ENCODE data around the gene RNF166. TPM values are rescaled to one million over a fixed set of nuclear protein-coding genes. Genes with fewer than 3 reads are reported as not detected.
A peak's percentile ranks its signal among the peaks of the same experiment; 100 is the strongest.

Gene RNF166
- total RNA-seq, 1 donor from 2014 or later, result 20.8 TPM

GRCh38 chr16:88706965-88707826, 988 bp upstream of the RNF166 start:
- no peak for DNase-seq (ENCODE audit: low read depth, low spot score)

DNA sequence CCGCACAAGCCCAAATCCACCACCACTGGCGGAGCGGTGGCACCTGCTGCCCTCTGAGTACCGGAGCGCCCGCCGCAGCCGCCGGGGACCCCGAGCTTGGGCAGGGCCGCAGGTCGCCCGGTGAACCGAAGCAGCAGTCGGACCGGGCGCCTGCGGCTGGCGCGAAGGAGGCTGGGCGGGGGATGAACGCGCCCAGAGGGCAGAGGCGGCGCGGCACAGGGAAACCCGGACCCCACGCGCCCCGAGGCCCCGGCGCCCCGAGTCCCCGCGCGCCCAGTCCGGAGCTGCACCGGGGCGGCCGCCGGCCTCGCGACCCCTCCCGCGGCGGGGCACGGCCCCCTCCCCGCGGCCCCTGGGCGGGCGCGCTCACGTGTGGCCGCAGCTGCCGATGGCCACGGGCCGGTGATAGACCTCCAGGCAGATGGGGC, 393 bp downstream of the RNF166 start:
- no peak for DNase-seq (ENCODE audit: low read depth, low spot score)

- no peak for DNase-seq (ENCODE audit: low read depth, low spot score)
Measured at GRCh38 chr16:88705076-88705684, 1.0 kb downstream of the RNF166 start.

- no peak for DNase-seq (ENCODE audit: low read depth, low spot score)
Measured at GRCh38 chr16:88703486-88704309, 2.5 kb downstream of the RNF166 start.

DNA sequence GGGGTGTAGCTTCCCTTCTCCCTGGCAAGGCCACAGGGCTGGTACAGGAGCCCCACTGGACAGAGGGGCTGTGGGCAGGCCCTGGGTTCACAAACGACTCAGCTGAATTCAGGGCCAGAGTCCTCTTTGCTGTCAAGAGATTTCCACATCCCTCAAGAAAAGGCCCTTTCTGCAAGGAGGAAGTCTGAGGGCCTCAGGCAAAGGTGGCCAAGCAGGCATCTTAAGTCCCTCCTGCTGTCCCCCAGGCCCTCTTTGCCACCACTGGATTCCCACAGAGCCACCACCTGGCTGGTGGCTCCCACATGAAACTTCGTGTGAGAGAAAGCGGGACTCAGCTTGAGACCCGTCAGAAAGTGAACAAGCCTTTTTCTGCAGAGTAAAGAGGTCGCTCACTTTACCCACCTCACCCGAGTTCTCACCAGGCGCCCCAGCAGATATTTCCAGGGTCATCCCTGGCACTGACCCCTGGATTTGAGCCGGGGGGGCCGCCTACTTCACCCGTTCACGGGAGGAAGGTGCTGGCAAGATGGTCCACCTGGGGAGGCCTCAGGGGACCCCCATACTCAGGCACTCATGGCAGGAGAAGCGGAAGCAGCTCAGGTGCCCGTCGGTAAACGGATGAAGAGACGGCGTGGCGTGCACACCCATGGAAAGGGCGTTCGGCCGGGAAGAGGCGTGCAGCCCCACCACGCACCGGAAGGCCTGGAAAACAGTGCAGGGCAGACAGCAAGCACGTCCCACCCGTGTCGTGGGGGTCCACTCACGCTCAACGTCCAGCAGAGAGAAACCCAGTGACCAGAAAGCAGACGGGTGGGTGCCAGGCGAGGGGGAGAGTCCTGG, 3.6 kb downstream of the RNF166 start:
- DNase-seq (ENCODE audit: low read depth, low spot score), result no peak

DNA sequence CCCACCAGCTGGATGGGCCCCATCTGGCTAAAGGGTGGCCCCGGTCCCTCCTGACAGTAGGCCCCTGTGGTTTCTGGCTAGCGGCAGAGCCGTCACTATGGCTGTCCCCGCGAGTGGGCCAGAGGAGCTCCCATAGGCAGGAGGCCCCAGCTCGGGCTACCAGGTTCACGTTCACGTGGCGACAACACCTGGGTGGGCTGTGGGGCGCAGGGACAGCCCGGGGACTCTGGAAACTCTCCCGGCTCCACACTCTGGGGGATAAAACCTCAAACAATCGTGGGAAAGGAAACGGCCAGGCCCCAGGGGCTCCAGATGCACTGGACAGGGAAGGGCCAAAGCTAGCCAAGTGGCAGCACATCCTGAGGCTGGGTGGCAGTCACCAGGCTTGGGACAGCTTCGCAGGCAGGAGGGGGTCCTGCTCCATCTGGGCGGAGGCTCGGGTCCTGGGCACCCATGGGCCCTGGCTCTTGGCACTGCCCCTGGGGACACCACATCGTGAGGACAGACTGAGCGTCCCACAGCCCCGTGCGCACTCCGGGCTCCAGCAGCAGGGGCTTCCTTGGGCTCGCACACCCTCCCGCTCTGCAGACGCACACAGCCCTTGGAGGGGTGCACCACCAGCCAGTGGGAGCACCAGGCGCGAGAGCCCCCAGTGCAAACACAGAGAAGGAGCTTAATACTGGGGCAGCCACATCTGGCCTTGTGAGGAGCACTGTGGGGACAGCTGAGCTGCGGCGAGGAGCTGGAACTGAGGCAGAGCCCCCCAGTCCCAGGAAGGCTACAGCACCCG, 4.4 kb downstream of the RNF166 start:
- DNase-seq (ENCODE audit: low read depth, low spot score), result no peak

- peak; percentile 85 for DNase-seq (ENCODE audit: low read depth, low spot score)
Measured at GRCh38 chr16:88700636-88701482, 5.3 kb downstream of the RNF166 start.

DNA sequence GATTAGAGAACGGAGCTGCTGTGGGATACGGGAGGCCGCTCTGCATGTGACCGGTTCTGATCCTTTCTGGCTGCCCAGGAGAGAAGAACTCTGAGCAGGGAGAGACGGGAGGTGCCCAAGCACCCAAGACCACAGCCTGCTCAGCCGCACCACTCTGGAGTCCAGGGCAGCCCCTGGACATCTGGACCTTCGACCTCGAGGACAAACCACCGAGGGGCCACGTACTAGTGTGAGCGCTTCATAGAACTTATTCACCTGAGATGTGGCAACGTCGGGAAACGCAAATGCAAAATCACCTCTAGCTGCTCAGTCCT, 5.9 kb downstream of the RNF166 start:
- DNase-seq (ENCODE audit: low read depth, low spot score), result no peak

GRCh38 chr16:88699180-88699579, 7.0 kb downstream of the RNF166 start:
- DNase-seq (ENCODE audit: low read depth, low spot score), result no peak

GRCh38 chr16:88698646-88699045, 7.6 kb downstream of the RNF166 start:
- DNase-seq (ENCODE audit: low read depth, low spot score), result no peak

- no peak for DNase-seq (ENCODE audit: low read depth, low spot score)
Measured at GRCh38 chr16:88697831-88698615, 8.2 kb downstream of the RNF166 start.

DNA sequence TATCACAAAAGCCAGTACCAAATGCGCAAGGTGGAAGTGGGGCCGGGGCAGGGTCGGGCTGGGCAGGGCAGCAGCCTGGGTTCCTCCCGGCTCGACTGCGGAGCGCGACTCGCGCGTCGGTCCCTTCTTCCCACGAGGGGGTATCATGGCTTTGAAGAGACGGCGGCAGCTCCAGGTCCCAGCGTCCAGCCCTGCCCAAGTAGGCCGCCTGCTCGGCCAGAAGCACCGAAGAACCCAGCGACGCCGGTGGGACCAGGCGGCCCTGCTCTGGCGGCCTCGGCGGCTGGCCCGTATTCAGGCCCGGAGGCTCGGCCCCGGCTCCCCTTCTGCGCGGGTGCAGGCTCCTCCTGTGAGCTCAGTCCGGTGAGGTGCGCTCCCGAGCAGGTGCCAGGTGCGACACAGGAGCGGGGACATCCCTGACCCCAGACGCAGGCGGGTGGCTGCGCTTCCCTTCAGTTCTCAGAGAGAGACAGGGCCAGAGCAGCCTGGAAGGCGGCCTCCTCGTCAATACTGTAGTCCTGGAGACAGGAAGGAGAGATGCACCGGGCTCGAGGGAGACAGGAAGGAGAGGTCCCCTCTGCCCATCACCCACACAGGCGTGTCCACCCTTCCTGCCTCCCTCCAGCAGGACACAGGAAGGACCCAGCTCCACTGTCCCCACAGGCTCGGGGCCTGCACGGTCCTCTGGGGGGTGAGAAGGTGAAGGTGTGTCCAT, 8.9 kb downstream of the RNF166 start:
- DNase-seq (ENCODE audit: low read depth, low spot score), result no peak

DNA sequence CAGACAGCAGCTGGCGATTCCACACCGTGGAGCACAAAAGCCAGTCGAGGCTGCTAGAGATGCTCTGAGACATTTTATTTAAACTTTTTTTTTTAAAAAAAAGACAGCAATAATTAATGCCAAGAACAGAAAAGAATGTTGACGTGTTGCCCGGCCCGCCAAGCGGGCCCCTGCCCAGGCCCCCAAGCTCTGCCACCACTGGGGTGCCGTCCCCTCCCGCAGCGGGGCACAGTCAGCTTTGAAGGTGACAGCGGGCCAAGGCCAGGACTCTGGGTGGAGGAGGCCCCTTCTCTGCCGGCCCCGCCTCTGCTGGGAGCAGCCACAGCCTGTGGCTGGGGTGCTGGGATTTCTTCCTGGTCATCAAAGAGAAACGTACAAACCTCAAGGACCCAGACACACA, 9.8 kb downstream of the RNF166 start:
- no peak for DNase-seq (ENCODE audit: low read depth, low spot score)

GRCh38 chr16:88695753-88696152, 10.5 kb downstream of the RNF166 start:
- DNase-seq (ENCODE audit: low read depth, low spot score), result no peak

- no peak for DNase-seq (ENCODE audit: low read depth, low spot score)
Measured at GRCh38 chr16:88695218-88695617, 11.0 kb downstream of the RNF166 start.

- DNase-seq (ENCODE audit: low read depth, low spot score), result no peak
Measured at GRCh38 chr16:88694221-88695087, 11.8 kb downstream of the RNF166 start.
